ENCODE results near the gene STK32A.
"Not testable (repeated sequence)": the region's sequence is repeated elsewhere in the genome, so short reads cannot be mapped to it uniquely, and the experiment has no call there.

STK32A gene

GRCh38 chr5:147234825-147235635, at the start of gene STK32A:
Gene STK32A, plus strand, starts transcription at chr5:147235026. Its CDS starts 4,609 bp downstream, at chr5:147239635.
- DNase-seq (ENCODE audit: low spot score), result no peak

DNA sequence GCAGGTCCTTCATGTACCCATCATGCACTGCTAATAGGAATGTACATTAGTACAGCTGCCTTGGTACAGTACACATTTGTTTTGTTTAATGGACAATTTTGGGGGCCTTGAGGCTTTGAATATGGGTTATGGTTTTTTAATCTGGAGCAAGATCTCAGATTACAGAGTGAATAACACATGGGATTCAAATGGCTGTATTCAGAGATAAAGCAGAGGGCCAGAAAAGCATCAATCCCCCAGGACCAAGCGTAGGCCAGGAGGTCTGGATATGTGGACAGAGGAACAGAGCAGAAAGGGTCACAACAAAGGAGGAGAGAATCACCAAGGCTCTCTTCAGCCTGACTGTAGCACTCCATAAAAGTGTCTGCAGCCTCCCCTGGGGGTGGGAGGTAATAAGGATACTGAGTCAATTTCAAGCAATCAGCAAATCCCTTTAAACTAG, 47.7 kb upstream of the STK32A start:
- no peak for DNase-seq (ENCODE audit: low spot score)

DNA sequence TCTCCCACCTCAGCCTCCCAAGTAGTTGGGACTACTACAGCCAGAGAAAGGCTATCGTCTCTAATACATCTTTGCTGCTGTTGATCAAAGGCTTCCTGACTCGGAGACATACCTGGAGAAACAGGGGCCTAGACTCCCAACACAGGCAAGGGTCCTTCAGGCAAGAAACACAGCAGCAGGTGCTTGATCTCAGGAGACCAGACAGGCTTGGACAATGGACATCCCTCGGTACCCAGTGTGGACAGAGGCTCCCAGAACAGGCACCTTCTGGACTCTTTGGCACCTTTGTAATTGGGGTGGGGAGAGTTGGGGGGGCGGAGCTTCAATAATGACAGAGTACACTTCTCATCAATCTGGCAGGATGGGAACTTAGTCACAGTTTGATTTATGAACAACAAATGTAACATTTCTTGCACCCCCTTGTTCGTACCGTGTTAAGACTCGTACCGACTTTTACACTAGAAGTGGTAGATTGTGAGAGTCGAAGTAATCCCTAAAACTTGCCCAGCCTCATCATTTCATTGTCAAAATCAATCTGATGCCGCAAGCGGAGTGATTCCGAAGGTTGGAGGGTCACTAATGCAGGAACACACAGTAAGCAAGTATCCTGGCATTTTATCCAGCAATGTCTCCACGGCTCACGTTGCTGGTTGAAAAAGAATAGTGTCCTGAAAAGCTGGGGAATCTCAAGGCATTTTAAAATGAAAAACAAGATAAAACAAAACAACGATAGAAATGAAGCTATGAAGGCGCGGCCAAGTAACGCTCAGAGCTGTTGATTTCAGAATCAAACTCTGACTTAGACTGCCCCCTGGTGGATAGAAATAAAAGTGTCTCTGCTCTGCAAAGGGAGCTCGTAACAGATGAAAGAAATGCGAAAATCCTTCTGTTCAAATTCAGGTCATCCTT, 46.4 kb upstream of the STK32A start:
- DNase-seq (ENCODE audit: low spot score), result peak; percentile 74

- no peak for DNase-seq (ENCODE audit: low spot score)
Measured at GRCh38 chr5:147189109-147189424, 45.8 kb upstream of the STK32A start.

DNA sequence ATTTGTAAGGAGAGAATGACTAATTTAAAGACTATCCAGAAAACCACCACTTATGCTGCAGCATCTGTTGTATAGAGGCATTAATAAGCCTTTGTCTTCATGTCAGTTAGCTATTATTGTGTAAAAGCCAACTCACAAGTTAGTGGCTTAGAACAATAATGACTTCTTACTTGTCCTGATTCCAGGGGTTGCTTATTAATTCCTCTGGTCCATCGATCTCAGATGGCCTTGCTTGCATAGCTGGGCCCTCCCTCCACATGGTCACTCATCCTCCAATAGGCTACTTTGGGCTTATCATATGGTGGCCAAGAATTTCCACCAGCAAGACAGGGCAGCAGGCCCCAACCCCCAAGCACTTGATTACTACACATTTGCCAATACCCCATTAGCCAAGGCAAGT, 44.5 kb upstream of the STK32A start:
- DNase-seq (ENCODE audit: low spot score), result peak; percentile 4

DNA sequence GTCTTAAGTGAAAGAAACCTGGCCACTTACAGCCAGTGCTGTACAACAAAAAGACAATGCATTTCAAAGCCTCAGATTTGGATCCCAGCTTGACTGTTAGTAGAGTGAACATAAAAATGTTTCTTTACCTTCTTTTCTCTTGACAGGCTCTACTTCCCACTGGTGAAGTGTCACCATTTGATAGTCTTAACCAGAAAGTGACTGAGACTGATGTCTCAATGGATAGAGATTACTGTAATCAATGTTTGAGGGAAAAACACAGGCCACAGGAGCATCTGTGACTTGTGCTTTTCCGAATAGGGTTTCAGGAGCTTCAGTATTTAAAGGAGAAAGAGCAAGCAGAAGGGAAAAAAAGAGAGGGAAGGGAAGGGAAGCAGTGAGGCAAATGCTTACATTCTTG, 41.7 kb upstream of the STK32A start:
- DNase-seq (ENCODE audit: low spot score), result no peak

- DNase-seq (ENCODE audit: low spot score), result no peak
Measured at GRCh38 chr5:147200004-147200403, 34.8 kb upstream of the STK32A start.

DNA sequence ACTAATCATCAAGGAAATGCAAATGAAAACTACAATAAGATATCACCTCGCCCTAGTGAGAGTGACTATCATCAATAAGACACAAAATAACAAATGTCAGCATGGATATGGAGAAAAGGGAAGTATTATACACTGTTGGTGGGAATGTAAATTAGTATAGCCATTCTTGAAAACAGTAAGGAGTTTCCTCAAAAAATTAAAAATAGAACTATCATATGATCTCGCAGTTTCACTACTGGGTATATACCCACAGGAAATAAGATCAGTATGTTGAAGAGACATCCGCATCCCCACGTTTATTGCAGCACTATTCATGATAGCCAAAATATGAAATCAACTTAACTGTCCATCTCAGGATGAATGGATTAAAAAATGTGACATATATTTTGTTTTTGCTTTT, 31.6 kb upstream of the STK32A start:
- DNase-seq (ENCODE audit: low spot score), result no peak

DNA sequence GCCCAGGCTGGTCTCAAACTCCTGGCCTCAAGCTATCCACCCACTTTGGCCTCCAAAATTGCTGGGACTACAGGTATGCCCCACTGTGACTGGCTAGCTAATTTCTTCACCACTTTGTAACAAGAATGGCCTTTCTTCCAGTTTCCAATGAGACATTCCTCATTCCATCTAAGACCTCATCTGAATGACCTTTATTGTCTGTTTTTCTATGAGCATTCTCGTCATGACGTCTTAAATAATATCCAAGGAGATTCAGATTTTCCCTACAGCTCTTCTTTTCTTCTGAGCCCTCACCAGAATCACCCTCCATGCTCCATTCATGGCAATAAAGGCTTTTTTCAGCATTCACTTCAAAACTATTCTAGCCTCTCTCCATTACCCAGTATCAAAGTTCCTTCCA, 30.2 kb upstream of the STK32A start:
- DNase-seq (ENCODE audit: low spot score), result no peak

DNA sequence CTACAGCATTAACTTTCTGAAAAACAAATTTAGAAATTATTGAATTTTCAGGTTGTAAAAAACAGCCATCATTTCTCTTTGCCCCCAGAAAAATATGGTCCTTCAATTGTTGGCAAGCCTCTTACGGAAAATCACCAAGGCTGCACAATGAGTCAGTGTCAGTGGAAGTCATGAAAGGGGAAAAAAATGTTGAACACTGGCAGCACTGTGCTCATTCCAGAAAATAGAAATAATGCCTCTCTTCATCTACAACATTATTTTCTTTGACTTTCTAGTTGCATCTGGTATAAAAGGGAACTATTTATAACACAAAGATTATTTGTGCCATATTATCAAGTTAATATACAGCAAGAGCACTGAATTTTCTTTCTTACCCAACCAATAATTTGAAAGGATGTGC, 26.7 kb upstream of the STK32A start:
- DNase-seq (ENCODE audit: low spot score), result peak; percentile 11

DNA sequence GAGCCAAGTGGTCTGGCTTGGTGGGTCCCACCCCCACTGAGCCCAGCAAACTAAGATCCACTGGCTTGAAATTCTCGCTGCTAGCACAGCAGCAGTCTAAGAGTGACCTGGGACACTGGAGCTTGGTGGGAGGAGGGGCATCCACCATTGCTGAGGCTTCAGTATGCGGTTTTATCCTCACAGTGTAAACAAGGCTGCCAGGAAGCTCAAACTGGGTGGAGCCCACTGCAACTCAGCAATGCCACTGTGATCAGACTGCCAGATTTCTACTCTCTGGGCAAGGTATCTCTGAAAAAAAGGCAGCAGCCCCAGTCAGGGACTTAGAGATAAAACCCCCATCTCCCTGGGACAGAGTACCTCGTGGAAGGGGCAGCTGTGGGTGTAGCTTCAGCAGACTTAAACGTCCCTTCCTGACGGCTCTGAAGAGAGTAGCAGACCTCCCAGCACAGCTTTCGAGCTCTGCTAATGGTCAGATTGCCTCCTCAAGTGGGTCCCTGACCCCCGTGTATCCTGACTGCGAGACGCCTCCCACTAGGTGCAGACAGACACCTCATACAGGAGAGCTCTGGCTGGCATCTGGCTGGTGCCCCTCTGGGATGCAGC, 18.2 kb upstream of the STK32A start:
- DNase-seq (ENCODE audit: low spot score), result no peak

GRCh38 chr5:147223343-147223742, 11.5 kb upstream of the STK32A start:
- no peak for DNase-seq (ENCODE audit: low spot score)

DNA sequence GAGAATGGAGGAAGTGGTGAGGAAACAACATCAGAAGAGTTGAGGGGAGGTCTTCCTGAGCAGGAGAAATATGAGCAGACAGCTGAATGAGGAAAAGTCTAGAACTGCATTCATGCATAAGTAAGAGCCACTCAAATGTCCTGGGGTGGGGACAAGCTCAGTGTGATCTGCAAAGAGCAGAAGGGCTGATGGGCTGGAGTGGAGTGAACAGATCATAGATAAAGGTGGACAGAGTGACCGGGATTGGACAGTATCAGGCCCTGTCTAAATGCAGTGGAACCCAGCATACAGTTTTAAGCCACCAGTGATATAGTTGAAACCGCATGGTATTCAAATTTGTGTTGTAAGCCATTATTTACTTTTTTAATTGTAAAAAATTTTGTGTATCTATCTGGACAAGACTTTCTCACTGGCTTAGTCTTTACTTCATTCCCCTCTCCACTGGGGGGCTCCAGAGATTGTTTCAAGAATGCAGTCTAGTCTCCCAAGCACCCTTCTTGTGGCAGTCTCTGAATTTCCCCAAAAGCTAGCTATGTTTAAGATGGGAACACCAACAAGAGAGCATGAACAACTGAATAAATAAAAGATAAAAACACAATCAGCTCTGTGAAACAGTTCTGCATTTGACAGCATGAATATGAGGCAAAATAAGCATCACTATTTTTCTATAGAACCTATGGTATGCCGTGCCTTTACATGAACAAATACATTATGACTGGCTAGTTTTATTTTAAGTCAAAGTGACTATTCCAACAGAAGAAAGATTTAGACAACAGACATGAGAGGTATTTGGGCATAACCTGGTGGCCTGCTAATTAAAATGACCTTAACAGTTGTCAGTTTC, 10.7 kb upstream of the STK32A start:
- peak; percentile 66 for DNase-seq (ENCODE audit: low spot score)

- no peak for DNase-seq (ENCODE audit: low spot score)
Measured at GRCh38 chr5:147225938-147226337, 8.9 kb upstream of the STK32A start.

- DNase-seq (ENCODE audit: low spot score), result no peak
Measured at GRCh38 chr5:147226512-147226911, 8.3 kb upstream of the STK32A start.

- no peak for DNase-seq (ENCODE audit: low spot score)
Measured at GRCh38 chr5:147234239-147234824, 494 bp upstream of the STK32A start.

GRCh38 chr5:147240266-147240985, 5.6 kb downstream of the STK32A start:
- no peak for DNase-seq (ENCODE audit: low spot score)

GRCh38 chr5:147243238-147243637, 8.4 kb downstream of the STK32A start:
- not testable (repeated sequence) for DNase-seq (ENCODE audit: low spot score)

GRCh38 chr5:147245381-147246165, 10.7 kb downstream of the STK32A start:
- no peak for DNase-seq (ENCODE audit: low spot score)

GRCh38 chr5:147248561-147248960, 13.7 kb downstream of the STK32A start:
- DNase-seq (ENCODE audit: low spot score), result no peak
